HG02571 (cell line): ENCODE measurements around the gene ARFGAP1.

Experiments used
- ATAC-seq: cut with Tn5 transposase; IDR thresholded peaks from one replicate; pipeline ENCODE4 v1.9.1; 2021; ENCODE audit warnings: mild to moderate bottlenecking, moderate library complexity; ENCODE audit not compliant: unreplicated experiment

ARFGAP1 gene

DNA sequence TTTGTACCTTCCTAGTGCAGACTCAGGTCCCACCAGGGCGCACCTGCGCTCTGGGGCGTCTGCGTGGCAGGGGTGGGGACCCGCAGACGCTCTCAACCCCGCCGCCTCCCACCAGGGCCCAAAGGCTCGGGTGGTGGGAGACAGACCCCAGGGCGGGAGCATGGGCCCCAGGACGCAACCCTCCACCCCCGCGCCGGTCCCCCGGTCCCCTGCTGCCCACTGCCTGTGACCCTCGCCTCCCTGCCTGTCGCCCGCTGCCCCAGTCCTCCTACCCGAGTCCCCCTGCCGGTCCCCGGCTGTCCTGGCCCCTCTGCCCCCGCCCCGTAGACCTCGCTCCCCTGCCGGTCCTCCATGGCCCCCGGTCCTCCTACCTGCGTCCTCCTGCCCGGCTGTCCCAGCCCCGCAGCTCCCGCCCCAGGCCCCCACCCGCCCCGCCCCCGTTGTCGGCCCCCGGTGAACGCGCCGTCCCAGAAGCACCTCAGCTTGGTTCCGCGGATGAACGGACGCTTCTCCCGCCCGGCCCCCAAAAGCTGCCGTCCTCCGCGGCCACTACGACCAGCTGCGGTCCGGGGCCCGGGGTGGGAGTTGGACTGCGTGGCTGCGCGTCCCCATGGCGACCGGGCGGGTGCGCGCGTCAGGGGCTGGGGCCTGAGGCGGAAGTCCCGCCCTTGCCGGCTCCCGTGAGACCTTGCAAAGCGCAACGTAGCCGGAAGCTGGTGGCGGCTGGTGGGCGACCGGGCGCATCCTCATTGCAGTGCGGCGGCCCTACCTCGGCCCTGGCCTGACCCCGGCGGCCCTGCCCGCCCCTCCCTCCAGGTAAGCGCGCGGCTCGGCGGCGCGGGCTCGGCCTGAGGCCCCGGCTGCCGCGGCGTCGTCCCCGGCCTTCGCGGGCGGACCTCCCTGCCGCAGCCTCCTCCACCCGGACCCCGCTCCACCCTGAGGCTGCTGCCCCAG lies at the start of gene ARFGAP1:
ARFGAP1 (plus strand) TSS at position 709 of the 954 bp plus-strand sequence. CDS start 2,768 bp downstream, outside the sequence.
- peak; percentile 75 for ATAC-seq

DNA sequence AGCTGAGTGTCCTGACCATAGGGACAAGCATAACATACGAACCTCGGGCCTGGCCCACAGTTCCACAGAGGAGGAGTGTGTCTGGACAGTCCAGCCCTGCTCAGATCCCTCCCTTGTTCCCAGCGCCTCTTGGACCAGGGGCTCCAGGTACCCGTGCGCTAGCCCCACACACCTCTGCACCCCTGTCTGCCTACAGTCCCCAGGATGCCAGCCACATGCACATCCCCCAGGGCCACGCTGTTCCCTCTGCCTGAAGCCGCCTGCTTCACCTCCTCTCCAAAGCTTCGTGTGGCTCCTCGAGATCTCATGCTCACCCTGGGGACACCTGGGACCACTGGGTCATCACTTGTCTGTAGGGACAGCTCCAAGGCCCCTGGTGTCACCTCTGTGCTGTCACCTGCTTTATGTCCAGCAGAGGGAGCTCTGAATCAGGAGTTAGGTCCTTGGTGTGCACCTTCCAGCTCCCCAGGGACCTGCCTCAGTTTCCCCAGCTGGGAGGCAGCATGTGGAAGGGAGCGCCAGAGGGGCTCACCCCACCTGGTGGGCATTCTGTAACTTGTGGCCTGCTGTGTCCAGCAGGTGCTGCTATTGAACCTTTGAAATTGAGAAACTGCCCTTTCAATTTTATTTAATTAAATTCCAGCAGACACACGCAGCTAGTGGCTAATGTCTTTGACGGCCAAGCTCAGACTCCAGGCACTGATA lies 49.3 kb upstream of the ARFGAP1 start:
- ATAC-seq = no peak

DNA sequence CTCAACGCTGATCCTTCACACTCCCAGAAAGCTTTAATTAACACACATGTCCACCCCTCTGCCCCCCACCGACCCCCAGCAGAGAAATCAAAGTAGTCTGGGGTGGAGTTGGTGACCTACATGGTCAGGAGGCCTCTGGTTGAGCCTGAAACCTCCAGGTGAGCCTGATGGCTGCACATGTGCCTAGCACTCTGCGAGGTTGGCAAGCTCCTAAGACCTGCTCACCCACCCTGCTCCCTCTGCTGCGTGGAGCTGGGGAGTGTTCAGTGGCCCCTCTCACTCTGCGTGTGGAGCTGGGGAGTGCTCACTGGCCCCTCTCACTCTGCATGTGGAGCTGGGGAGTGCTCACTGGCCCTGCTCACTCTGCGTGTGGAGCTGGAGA lies 48.8 kb upstream of the ARFGAP1 start:
- ATAC-seq = no peak

DNA sequence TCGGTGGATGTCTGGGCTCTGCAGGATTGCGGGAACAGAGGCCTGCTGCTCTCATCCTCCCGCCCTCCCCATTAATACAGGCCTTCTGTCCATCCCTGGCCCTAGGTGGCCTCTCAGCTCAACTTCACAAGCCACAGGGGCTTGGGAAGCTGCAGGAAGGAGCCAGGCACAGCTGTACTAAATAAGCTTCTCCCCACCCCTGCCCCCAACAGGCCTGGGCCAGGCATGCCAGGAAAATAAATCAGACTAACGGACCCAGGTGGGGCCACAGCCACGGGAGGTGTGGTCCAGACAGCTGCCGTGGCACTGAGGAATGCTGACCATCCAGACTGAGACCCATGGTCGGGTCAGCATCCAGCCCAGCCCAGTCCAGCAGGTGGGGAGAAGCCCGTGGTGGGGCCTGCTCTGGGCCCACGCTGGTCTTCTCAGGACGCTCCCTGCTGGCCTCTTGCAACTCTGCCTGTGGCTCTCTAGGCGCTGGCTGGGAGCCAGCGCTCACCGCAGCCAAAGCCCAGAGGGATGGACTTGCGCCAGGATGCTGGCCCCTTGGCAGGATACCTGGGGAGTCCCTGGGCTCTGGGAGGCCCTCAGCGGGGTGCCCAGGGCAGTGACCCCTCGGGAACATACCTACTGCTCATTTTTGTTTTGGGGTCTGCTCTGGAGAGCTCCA lies 48.1 kb upstream of the ARFGAP1 start:
- no peak for ATAC-seq

DNA sequence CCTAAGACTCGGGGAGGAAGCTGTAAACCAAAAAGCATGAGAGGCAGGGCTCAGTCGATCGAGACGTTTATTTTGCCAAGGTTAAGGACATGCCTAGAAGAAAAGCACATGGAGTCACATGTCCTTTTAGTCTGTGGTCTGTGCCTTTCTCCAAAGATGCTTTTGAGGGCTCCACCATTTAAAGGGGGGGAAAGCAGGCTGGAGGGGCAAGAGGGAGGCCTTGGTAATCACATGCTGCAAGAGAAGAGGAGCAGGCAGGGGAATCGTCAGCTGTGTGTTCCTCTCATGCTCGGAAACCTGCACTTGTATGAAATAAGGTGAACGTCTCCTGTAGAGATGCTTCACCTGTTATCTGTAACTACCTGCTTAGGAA lies 47.5 kb upstream of the ARFGAP1 start:
- no peak for ATAC-seq

DNA sequence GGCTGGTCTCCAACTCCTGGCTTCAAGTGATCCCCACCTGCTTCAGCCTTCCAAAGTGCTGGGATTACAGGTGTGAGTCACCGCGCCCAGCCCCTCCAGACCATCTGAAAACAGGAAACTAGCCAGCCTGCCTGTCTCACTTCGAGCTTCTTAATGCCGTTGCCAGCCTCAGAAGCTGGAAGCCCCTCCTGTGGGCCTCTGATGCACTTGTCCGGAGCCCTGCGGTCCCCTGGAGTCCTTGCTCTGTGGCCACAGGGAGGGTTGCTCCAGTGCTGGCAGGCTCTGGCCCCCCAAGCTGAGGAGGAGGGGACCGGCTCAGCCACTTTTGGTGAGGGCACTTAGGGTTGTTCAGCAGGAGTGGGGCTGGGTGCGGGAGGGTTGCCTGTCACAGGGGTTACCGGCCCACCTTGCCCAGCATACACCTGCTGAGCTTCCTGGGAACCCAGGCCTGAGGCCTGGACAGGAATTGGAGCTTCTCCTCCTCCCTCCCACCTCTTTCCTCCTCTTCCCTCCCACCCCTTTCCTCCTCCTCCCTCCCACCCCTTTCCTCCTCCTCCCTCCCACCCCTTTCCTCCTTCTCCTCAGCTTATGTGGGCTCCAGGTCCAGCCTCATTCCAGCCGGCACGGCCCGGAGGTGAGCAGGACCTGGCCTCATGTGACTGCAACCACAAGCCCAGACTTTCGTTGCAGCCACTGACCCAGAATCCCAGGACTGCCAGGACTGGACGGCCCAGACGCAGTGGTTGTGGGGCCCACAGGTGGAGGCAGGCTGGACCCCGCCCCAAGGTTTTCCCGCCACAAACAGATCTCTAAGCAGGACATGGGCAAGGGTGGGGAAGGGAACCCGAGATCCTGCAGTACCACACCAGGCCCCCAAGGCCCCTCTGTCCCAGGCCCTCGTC lies 46.3 kb upstream of the ARFGAP1 start:
- ATAC-seq = no peak

DNA sequence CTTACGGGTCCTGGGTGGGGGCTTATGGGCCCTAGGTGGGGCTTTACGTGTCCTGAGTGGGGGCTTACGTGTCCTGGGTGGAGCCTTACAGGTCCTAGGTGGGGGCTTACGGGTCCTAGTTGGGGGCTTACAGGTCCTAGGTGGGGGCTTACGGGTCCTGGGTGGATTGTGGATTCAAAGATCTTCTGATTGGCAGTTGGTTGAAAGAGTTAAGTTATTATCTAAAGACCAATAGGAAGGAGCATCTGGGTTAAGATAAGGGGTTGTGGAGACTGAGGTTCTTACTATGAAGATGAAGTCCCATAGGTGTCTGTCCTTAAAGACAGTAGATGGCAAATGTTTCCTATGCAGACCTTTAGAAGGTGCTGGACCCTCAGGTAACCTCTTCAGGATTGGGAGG lies 45.4 kb upstream of the ARFGAP1 start:
- ATAC-seq = no peak

DNA sequence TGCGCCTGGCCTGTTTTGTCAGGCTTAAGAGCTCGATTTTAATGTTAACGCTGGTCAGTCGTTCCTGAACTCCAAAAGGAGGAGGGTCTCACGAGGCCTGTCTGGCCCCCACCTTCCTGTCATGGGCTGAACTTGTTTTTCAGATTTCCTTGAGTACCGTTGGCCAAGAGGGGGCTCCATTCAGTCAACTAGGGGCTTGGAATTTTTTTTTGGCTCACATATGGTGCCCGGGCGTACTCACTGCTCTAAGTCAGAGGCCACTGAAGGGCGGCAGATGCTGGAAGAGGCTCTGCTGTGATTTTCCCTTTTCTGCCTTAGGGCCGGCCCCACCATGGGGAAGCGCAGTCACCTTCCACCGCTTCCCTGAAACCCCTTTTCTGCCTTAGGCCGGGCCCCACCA lies 43.8 kb upstream of the ARFGAP1 start:
- no peak for ATAC-seq

DNA sequence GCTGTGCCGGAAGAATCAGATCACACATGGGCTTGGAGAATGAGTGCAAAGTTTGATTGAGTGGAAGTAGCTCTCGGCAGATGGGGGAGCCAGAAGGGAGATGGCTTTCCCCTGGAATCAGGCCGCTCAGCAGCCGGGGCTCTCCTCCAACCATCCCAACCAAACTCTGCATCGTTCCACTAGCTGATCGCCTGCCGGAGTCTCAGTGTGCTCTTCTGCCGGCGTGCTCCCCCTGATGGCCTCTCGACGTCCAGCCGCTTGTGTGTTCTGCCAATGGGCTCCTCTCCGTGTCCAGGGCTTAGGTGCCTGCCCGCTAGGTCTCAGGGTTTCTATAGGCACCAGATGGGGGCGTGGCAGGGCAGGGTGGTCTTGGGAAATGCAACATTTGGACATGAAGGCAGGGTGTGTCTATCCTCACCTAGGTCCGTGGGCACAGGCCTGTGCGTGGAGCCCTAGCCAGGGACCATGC lies 41.8 kb upstream of the ARFGAP1 start:
- no peak for ATAC-seq

DNA sequence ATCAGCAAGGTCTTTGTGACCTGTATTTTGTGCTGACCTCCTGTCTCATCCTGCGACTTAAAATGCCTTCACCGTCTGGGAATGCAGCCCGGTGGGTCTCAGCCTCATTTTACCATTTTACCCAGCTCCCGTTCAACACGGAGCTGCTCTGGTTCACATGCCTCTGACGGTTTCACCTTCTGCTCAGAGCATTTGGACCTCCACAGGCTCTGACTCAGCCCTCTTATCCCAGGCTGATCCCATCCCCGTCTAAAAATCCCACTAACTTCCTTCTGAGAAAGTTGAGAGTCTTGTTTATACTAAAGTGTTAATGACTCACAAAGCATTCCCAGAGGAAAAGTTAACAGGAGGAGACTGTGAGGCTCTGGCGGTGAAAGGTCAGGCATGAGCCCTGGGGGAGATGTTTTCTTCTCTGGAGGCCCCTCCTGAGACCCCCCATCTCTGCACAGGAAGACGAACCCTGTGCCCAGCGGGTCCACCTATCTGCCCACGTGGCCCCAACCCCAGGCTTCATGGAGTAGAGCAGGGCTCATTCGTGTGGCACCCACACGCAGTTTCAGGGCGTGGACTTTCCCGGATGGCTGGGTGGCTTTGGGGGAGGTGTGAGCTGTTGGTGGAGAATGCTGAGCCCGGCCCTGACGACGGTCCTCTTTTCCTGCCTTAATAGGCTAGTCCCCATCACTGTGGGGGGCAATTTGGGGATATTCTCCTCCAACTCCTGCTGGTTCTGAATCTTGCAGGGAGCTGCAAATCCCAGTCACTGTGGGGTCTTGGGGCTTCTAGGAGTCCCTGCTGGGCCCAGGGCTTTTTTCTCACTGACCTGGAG lies 40.2 kb upstream of the ARFGAP1 start:
- no peak for ATAC-seq

DNA sequence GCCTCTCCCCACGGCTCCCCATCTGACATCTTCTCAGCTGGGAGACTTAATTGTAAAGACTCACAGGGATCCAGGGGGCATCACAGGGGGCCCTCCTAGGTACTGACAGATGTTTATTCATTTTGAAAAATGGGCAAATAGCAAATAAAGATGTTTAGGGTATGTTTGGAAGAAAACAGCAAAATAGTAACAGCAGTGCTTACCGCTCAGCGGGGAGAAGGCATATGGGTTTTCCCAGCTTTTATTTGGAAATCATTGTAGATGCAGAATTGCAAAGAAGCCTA lies 39.6 kb upstream of the ARFGAP1 start:
- no peak for ATAC-seq

DNA sequence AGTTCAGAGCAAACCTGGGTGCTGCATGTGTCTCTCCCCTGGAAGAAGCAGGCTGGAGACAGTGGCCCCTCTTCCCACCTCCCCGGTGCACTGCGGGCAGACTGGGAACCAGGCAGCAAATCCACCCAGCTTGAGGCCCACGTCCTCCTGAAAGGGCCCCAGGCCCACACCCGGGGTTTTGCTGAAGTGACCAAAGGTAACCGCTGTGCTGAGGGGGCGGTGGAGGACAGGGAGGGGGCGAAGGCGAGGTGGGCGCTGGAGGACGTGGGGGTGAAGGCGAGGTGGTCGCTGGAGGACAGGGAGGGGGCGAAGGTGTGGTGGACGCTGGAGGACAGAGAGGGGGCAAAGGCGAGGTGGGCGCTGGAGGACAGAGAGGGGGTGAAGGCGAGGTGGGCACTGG lies 38.7 kb upstream of the ARFGAP1 start:
- ATAC-seq = no peak

DNA sequence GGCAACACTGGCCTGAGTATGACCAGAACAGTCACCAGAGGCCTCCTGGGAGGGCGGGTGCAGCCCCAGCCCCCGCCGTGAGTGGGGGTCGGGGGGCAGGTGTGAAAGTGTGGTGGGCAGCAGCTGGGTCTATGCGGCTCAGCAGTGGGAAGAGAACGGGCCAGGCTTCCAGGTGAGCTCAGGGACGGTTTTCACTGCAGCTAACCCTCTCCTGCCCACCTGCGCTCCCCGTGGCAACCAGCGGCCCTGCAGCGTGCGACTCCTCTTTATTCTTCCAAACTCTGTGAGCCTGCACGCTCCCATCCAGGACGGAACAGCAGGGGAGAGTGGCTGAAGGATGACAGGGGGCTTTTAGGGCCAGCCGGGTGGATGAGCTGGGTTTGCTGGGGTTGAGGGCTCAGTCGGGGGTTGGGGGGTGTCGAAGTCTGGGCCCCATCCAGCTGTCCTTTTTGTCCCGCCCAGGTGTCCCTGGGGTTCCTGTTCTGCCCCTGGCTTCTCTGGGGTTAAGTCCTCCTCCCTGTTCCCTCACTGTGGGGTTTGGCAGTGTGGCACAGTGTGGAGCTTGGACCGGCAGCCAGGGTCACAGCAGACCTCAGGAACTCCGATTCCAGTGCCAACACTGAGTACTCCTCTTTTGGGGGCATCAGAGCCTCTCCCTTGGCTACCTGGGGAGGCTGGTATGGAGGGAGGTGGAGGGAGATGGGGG lies 37.8 kb upstream of the ARFGAP1 start:
- ATAC-seq = no peak

DNA sequence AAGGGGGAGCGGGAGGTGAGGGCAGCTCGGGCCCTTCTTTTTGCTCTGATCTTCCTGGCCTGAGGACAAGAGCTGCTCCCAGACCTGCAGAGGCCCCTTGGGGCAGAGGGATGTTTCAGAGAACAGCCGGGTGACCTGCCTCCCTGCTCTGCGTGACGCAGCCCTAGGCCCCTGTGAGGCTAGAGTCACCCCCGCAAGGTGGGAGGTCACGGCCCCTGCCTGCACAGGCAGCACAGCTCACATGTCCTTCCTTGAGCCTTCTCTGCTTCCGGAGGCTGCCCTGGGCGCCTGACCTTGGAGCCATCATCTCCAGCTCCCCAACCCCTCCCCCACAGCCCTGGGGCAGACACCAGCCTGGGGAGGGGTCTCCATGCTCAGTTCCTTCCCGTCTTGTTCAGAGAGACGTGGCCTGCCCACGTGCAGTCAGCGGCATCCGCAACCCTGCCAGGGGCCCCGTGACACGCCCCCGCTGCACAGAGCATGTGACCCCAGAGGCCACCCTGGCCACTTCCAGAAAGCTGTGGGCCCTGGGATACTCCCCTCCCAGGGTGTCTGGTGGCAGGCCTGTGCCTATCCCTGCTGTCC lies 37.1 kb upstream of the ARFGAP1 start, which contains the start of gene BIRC7:
BIRC7 (plus strand) TSS at position 507 of the 585 bp plus-strand sequence. CDS start 192 bp downstream, outside the sequence.
- no peak for ATAC-seq

DNA sequence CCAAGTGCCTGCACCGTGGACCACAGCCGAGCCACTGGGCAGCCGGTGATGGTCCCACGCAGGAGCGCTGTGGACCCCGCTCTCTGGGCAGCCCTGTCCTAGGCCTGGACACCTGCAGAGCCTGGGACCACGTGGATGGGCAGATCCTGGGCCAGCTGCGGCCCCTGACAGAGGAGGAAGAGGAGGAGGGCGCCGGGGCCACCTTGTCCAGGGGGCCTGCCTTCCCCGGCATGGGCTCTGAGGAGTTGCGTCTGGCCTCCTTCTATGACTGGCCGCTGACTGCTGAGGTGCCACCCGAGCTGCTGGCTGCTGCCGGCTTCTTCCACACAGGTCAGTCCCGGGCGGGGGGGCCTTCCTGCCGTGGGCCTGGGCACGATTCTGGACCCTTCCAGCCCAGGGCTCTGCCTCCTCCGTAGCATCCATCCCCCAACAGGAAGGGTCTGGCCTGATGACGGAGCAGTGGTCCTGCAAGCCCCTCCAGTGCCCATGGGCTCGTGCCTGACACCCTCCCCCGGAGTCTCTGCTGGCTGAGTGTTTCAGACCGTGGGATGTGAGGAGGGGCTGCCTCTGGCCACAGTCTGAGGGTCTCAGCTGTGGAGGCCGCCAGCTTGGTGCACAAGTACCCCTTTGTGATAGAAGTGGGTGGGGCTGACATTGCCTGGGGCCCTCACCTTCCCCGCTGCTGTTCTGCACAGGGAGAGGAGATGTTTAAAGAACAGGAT lies 36.3 kb upstream of the ARFGAP1 start:
- no peak for ATAC-seq

DNA sequence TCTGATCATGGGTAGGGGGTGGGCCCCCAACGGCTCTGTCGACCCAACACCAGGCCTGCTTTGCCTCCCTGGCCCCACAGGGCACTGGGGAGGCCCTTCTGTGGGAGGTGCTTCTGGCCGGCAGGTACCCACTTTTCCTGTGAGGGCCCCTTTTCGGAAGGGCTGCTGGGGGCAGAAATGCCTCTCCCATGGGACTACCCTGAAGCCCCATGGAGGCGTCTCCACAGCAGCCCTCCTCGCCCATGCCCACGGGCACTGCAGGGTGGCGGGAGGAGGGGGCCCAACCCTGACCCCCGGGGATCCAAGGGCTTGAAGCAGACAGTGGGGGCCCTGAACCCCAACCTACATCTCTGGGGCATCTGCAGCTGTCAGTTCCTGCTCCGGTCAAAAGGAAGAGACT lies 34.6 kb upstream of the ARFGAP1 start:
- no peak for ATAC-seq

DNA sequence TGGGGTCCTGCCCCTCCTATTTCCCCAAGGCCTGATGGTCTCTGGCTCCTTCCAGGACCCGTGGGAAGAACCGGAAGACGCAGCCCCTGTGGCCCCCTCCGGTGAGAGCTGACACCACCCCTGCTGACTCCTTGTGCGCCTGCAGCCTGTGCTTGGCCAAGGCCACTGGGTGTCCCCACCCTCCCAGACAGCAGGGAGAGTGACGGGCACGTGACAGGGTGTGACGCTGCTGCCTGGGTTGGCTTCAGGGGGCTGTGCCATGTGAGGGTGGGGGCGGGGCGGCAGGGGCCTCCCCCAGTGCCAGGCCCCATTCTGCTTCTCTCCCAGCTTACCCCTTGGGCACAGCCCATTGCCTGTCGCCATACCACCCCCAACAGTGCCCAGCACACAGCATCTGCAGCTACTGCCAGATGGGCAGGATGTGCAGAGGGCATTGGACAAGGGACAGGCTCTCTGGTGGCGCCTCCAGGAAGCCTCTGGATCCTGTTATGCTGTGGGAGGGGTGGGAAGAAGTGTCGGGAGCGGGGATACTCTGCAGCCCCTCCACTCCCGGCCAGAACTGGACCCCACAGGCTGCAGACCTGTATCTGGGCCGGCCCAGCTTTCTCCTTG lies 34.0 kb upstream of the ARFGAP1 start:
- no peak for ATAC-seq

DNA sequence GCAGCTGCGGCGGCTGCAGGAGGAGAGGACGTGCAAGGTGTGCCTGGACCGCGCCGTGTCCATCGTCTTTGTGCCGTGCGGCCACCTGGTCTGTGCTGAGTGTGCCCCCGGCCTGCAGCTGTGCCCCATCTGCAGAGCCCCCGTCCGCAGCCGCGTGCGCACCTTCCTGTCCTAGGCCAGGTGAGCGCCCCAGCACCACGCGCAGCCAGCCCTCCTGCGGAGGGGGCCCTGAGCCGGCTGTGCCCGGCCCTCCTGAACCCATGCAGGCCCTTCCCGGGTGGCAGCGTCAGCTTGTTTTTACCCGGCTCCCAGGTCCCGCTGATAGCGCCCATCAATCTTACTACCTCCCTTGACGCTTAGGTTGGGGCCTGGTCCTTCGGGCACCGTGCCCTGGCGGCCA lies 33.2 kb upstream of the ARFGAP1 start:
- ATAC-seq = no peak
